Nephron (organoid): ENCODE measurements around the gene CDH23.
A peak's percentile ranks its signal among the peaks of the same experiment; 100 is the strongest.

ENCODE experiments used
- H3K27ac Mint-ChIP-seq, 3 experiments: 2 replicates each; pipeline ENCODE4 v1.8.0; 2020; ENCODE audit warnings: mixed read lengths in 3 of 3, mild to moderate bottlenecking in 2 of 3, moderate library complexity in 1 of 3
- H3K27me3 Mint-ChIP-seq: 2 replicates; pipeline ENCODE4 v1.8.0; 2021; ENCODE audit warnings: low read depth, mild to moderate bottlenecking, moderate library complexity, mixed read lengths
- H3K36me3 Mint-ChIP-seq: 2 replicates; pipeline ENCODE4 v1.8.0; 2020; ENCODE audit warnings: low read depth, mixed read lengths
- H3K4me1 Mint-ChIP-seq: 2 replicates; pipeline ENCODE4 v1.8.0; 2020; ENCODE audit warnings: mixed read lengths
- H3K4me3 Mint-ChIP-seq, 3 experiments: 2 replicates each; pipeline ENCODE4 v1.8.0; 2020; ENCODE audit warnings: mild to moderate bottlenecking in 3 of 3, mixed read lengths in 3 of 3, moderate library complexity in 2 of 3
- H3K9me3 Mint-ChIP-seq: 2 replicates; pipeline ENCODE4 v1.8.0; 2020; ENCODE audit warnings: mixed read lengths
- CTCF ChIP-seq, 3 experiments: fragments of 200-600 bp; sonication (generic); IDR thresholded peaks; one replicate each; pipeline ENCODE4 v1.5.0; 2021; ENCODE audit warnings: antibody characterized with exemption in 3 of 3; ENCODE audit not compliant: unreplicated experiment in 3 of 3

The CDH23 gene

GRCh38 chr10:71830726-71831125 is 434.0 kb downstream of the CDH23 start:
- H3K36me3 Mint-ChIP-seq = peaks cover 48% of the 10 kb centered on the region
- H3K4me1 Mint-ChIP-seq = peaks cover 6% of the 10 kb centered on the region
- H3K4me3 Mint-ChIP-seq = no peak overlapping the region
- H3K27ac Mint-ChIP-seq = no peak overlapping the region
- no peaks in the 10 kb centered on the region for H3K9me3 Mint-ChIP-seq
- TF ChIP-seq CTCF (IDR thresholded peaks at IDR 0.05; ENCODE audit: unreplicated experiment in 3 of 3) = no peak
- no peaks in the 10 kb centered on the region for H3K27me3 Mint-ChIP-seq

- Mint-ChIP-seq H3K36me3 (peaks cover 40% of the 10 kb centered on the region), H3K4me1 (peaks cover 18% of the 10 kb centered on the region), H3K4me3 (no peak overlapping the region), H3K27me3 (no peaks in the 10 kb centered on the region), H3K9me3 (no peaks in the 10 kb centered on the region), H3K27ac (peak overlapping the region in 1 of 3 experiments; percentile 52)
- no peak for TF ChIP-seq CTCF (IDR thresholded peaks at IDR 0.05; ENCODE audit: unreplicated experiment in 3 of 3)
Observed at GRCh38 chr10:71831646-71832552, 435.2 kb downstream of the CDH23 start.

- no peak for TF ChIP-seq CTCF (IDR thresholded peaks at IDR 0.05; ENCODE audit: unreplicated experiment in 3 of 3)
- peaks cover 40% of the 10 kb centered on the region for H3K36me3 Mint-ChIP-seq
- H3K4me1 Mint-ChIP-seq = peaks cover 28% of the 10 kb centered on the region
- H3K9me3 Mint-ChIP-seq = no peaks in the 10 kb centered on the region
- no peak overlapping the region for H3K27ac Mint-ChIP-seq
- no peaks in the 10 kb centered on the region for H3K27me3 Mint-ChIP-seq
- H3K4me3 Mint-ChIP-seq = no peak overlapping the region
Observed at GRCh38 chr10:71832967-71833366, 436.2 kb downstream of the CDH23 start.

- peaks cover 37% of the 10 kb centered on the region for H3K36me3 Mint-ChIP-seq
- H3K27ac Mint-ChIP-seq = peak overlapping the region in 2 of 3 experiments; percentile 56 to 76
- peaks cover 36% of the 10 kb centered on the region for H3K4me1 Mint-ChIP-seq
- H3K4me3 Mint-ChIP-seq = no peak overlapping the region
- no peak for TF ChIP-seq CTCF (IDR thresholded peaks at IDR 0.05; ENCODE audit: unreplicated experiment in 3 of 3)
- H3K27me3 Mint-ChIP-seq = no peaks in the 10 kb centered on the region
- no peaks in the 10 kb centered on the region for H3K9me3 Mint-ChIP-seq
Observed at GRCh38 chr10:71833451-71834342, 437.0 kb downstream of the CDH23 start.

DNA sequence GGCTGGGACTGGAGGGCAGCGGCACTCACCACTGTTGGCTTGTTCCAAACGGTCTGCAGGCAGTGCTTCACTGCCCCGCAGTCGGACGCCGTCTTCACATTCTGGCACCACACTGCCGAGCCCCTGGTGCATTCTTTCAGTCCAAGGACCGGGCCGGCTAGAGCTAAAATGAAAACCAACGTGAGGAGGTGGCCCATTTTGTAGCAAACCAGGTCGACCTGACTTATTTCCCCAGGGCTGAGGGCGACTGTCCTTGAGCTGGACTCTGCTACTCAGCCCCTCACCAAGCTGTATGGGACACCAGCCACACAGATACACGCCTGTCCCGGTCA is 437.6 kb downstream of the CDH23 start:
- Mint-ChIP-seq H3K9me3 (no peaks in the 10 kb centered on the region), H3K36me3 (peaks cover 31% of the 10 kb centered on the region), H3K27me3 (no peaks in the 10 kb centered on the region), H3K4me3 (no peak overlapping the region), H3K27ac (peak overlapping the region in 1 of 3 experiments; percentile 76), H3K4me1 (peaks cover 40% of the 10 kb centered on the region)
- no peak for TF ChIP-seq CTCF (IDR thresholded peaks at IDR 0.05; ENCODE audit: unreplicated experiment in 3 of 3)
